ENCODE results near the gene PCDH9. TPM values are rescaled to one million over a fixed set of nuclear protein-coding genes. Genes with fewer than 3 reads are reported as not detected.

PCDH9 gene
- total RNA-seq, 1 donor from 2014 or later: 0.75 TPM

DNA sequence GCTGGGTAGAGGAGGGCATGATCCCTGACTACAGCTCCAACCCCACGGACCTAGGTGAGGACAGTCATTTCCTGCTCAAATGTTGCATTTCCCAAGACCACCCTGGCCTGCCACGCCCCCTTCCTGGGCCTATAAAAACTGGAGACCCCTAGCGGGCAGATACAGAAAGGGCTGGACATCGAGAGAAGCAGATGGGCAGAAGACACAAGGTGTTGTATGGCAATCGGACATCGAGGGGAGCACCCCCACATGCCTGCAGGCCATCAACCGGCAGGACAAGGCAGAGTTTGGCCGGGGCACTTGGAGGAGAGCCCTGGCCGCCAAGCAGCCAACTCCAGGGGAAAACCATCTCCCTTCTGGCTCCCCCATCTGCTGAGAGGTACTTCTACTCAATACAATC, 746.4 kb downstream of the PCDH9 start:
- Histone ChIP-seq H3K27me3 (ENCODE audit: control insufficient read depth, insufficient read depth, low read length) (no peaks in the 10 kb centered on the region), H3K36me3 (ENCODE audit: control insufficient read depth, insufficient read depth, low read length) (no peaks in the 10 kb centered on the region), H3K4me3 (ENCODE audit: low read depth, low read length) (no peak overlapping the region)
- no peak for TF ChIP-seq CTCF (IDR thresholded peaks at IDR 0.05; ENCODE audit: insufficient read depth, low read length, poor library complexity, severe bottlenecking)
- DNase-seq (ENCODE audit: low read depth): no peak

- no peak for DNase-seq (ENCODE audit: low read depth)
- Histone ChIP-seq H3K4me3 (ENCODE audit: low read depth, low read length) (no peak overlapping the region), H3K36me3 (ENCODE audit: control insufficient read depth, insufficient read depth, low read length) (no peaks in the 10 kb centered on the region), H3K27me3 (ENCODE audit: control insufficient read depth, insufficient read depth, low read length) (no peaks in the 10 kb centered on the region)
- no peak for TF ChIP-seq CTCF (IDR thresholded peaks at IDR 0.05; ENCODE audit: insufficient read depth, low read length, poor library complexity, severe bottlenecking)
Observed at GRCh38 chr13:66482836-66483235, 747.3 kb downstream of the PCDH9 start.

DNA sequence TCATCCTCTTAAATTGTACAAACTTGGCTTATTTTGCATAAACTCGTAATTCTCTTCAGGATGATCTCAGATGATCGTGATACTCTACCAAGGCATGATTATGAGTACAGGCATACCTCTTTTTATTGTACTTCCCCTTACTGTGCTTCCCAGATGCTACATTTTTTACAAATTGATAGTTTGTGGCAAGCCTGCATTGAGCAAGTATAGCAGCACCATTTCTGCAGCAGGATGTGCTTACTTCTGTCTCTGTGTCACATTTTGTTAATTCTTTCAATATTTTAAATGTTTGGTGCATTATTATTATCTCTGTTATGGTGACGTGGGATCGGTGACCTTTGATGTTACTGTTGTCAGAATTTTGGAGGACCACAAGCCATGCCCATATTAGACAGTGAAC, 752.3 kb downstream of the PCDH9 start:
- no peak for TF ChIP-seq CTCF (IDR thresholded peaks at IDR 0.05; ENCODE audit: insufficient read depth, low read length, poor library complexity, severe bottlenecking)
- Histone ChIP-seq H3K4me3 (ENCODE audit: low read depth, low read length) (no peak overlapping the region), H3K27me3 (ENCODE audit: control insufficient read depth, insufficient read depth, low read length) (no peaks in the 10 kb centered on the region), H3K36me3 (ENCODE audit: control insufficient read depth, insufficient read depth, low read length) (no peaks in the 10 kb centered on the region)
- DNase-seq (ENCODE audit: low read depth): no peak

GRCh38 chr13:66475061-66475460, 755.1 kb downstream of the PCDH9 start:
- TF ChIP-seq CTCF (IDR thresholded peaks at IDR 0.05; ENCODE audit: insufficient read depth, low read length, poor library complexity, severe bottlenecking): no peak
- no peak for DNase-seq (ENCODE audit: low read depth)
- Histone ChIP-seq H3K36me3 (ENCODE audit: control insufficient read depth, insufficient read depth, low read length) (no peaks in the 10 kb centered on the region), H3K4me3 (ENCODE audit: low read depth, low read length) (no peak overlapping the region), H3K27me3 (ENCODE audit: control insufficient read depth, insufficient read depth, low read length) (no peaks in the 10 kb centered on the region)

- Histone ChIP-seq H3K27me3 (ENCODE audit: control insufficient read depth, insufficient read depth, low read length) (no peaks in the 10 kb centered on the region), H3K36me3 (ENCODE audit: control insufficient read depth, insufficient read depth, low read length) (no peaks in the 10 kb centered on the region), H3K4me3 (ENCODE audit: low read depth, low read length) (no peak overlapping the region)
- no peak for TF ChIP-seq CTCF (IDR thresholded peaks at IDR 0.05; ENCODE audit: insufficient read depth, low read length, poor library complexity, severe bottlenecking)
- DNase-seq (ENCODE audit: low read depth): no peak
Observed at GRCh38 chr13:66469745-66470144, 760.4 kb downstream of the PCDH9 start.

DNA sequence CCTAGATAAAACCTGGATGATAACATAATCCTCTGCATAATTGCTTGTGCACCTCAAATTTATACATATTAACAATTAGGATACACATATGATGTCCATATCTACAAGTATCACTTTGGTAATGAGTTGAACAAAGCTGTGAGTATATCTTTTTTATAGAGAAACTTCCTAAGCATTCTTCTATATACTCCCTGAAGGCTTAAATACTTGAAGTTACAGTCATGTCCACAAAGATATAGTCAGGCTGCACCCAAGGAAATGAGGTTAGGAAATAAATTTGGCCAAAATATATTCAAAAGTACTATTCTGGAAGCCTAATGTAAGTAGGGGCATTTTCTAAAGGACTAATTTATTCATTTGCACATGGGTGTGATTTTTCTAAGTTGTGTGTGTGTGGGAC, 761.5 kb downstream of the PCDH9 start:
- no peak for DNase-seq (ENCODE audit: low read depth)
- no peak for TF ChIP-seq CTCF (IDR thresholded peaks at IDR 0.05; ENCODE audit: insufficient read depth, low read length, poor library complexity, severe bottlenecking)
- H3K27me3 ChIP-seq (ENCODE audit: control insufficient read depth, insufficient read depth, low read length): no peaks in the 10 kb centered on the region
- H3K4me3 ChIP-seq (ENCODE audit: low read depth, low read length): no peak overlapping the region
- H3K36me3 ChIP-seq (ENCODE audit: control insufficient read depth, insufficient read depth, low read length): no peaks in the 10 kb centered on the region

All from kidney epithelial cell (primary cell).